GM21737 (cell line): ENCODE measurements around the gene WWOX.

ENCODE experiments used
- ATAC-seq: cut with Tn5 transposase; IDR thresholded peaks from one replicate; pipeline ENCODE4 v1.9.1; 2021; ENCODE audit warnings: mild to moderate bottlenecking, moderate library complexity; ENCODE audit not compliant: unreplicated experiment

Gene WWOX

DNA sequence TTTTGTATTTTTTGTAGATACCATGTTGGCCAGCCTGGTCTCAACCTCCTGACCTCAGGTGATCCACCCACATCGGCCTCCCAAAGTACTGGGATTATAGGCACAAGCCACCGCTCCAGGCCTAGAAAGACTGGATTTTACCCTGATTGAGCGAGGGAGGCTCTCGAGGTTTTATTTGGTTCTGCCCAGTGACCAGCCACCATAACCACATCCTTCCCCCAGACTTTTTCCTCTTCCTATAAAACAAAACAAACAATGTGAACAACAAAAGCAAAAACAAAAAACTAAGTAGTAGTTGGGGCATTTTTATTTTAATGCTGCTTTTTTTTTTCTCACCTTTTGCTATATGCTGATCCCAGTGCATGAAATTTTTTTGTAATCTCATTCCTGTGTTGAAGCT is 991.5 kb downstream of the WWOX start:
- ATAC-seq, result no peak

DNA sequence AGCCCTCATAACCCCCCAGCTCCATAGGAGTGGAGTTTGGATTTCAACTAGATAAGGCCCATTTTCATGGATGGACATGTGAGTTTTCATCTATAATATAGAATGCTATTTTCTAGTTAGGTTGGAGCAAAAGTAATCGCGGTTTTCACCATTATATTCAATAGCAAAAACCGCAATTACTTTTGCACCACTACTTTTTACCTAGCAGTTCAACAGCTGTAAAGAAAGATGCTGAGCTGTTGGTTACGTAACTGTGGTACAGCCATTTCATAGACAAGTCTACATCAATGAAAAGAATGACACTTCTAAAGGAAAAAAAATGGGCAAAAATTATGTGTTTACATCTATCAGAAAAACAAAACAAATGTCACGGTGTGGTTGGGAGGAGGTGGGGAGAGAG is 993.4 kb downstream of the WWOX start:
- no peak for ATAC-seq

DNA sequence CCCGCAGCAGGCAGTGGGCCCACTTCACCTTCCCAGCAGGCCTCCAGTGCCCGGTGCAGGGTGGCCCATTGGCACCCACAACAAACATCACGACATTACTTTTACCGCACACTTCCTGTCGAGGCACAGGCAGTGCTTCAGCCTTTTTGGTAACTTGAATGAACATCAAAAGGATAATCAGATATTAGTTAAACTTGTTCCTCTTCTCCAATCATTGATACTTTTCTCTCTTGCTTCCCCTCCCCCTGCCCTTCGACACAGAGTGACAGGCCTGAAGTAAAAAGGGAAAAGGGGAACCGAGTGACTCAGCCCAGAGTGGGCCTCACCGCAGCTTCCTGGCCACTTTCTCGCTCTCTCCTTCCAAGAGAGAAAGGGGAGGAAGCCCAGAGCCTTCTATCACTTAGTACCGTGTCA is 994.1 kb downstream of the WWOX start:
- no peak for ATAC-seq

DNA sequence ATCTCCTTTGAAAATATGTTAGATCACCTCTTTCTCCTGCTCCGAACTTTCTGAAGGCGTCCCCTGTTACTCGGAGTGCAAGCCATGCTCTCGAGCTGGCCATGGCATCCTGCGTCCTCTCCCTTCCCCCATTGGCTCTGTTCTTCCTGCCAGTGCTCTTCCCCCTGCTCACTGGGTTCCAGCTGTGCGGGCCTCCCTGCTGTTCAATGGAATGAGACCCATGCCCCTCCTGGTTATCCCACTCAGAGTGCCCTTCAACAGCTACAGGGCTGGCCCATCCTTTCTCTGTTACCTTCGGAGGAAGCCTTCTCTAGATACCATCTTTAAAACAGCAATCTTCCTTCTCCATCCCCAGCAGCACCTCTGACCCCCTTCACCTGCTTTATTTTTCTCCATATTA is 996.8 kb downstream of the WWOX start:
- ATAC-seq, result no peak

DNA sequence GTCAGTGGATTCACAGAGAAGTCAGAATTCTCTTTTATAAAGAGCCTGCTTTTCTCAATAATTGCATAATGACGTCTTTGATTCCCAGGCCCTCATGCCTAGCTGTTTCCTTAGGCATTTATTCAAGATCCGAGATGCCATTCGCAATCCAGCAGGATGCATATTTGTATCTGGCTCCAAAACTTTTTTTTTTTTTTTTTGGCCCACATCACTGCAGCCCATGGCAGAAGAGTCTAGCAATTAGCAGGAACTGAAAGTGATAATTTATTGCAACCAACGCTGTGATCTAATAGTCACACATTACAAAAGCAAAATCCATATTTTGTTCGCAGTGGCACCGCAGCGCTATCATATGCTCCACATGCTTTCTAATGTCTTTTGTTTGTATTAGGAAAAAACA is 997.7 kb downstream of the WWOX start:
- ATAC-seq, result no peak

DNA sequence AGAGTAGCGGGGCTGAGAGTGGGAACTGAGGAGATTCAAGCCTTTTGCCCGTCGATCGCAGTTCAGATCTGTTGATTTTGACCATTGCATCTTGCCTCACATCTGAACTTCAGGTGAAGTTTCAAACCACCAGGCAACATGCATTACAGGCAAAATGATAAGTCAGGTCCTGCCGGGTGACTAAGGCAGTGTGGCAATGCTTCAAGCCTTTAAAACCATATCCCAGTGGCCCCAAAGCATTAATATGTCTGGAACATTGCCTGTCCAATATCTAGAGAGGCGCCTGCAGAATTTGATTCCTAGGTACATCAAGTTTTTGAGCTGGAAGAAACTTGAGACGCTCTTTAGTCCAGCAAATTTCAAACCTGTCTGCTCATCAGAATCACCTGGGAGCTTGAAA is 998.3 kb downstream of the WWOX start:
- ATAC-seq, result no peak

DNA sequence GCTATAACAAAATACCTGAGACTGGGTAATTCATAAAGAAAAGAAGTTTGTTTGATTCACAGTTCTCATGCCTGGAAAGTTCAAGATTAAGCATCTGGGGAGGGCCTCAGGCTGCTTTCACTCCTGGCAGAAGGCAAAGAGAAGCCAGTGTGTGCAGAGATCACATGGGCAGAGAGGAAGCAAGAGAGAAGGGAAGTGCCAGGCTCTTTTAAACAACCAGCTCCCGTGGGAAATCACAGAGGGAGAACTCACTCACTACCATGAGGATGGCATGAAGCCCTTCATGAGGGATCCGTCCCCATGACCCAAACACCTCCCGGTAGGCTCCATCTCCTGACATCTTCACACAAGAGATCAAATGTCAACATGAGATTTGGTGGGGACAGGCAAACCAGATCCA is 999.5 kb downstream of the WWOX start:
- no peak for ATAC-seq

DNA sequence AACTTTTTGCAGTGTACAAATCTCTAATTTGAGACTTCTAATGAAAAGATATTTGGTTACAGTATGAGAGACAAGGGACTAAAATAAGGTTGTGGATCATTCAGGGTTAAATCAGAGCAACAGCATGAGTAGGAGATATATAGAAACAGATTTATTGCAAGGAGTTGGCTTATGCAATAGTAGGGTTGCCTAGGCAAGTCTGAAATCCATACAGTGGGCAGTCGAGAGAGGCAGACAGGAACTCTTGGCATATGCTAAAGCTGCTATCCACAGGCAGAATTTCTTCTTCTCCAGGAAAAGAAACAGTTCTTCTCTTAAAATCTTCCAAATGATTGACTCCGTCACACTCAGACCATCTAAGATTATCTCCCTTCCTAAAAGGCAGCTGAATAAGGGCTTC is 1000.3 kb downstream of the WWOX start:
- no peak for ATAC-seq

DNA sequence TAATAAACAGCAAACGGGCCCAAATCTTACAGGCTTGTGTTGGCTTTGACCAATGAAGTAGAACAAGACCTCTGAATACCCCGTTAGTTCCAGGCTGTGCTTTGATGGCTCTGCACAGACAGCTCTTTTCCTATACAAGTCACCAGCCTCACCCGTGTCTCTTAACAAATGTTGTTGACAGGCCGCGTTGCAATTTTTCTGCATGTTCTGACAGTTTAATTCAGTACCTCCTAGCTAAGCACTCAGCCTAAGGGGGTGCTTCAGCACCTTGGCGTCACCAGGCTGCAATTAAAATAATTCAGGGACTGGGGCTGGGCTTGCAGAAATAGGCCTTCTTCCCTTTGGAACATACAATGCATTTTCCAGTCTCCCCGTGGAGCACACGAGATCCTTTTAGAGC is 1001.0 kb downstream of the WWOX start:
- no peak for ATAC-seq

DNA sequence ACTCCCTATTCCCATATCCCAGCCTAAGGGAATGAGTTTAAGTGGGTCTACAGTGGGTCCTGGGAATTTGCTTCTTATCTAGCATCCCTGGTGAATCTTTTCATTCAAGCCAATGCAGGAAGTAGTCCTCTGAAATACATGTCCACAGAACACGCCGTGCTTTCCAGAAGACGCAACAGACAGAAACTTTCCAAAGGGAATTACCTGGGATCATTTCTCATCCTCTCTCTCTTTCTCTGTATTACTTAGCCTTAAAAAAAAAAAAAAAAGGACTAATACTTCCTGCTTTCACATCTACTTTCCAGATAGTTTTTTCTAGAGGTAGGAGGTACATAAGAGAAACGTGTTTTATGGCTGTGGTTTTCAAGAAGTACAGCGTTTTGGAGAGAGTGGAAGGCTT is 1002.0 kb downstream of the WWOX start:
- no peak for ATAC-seq

DNA sequence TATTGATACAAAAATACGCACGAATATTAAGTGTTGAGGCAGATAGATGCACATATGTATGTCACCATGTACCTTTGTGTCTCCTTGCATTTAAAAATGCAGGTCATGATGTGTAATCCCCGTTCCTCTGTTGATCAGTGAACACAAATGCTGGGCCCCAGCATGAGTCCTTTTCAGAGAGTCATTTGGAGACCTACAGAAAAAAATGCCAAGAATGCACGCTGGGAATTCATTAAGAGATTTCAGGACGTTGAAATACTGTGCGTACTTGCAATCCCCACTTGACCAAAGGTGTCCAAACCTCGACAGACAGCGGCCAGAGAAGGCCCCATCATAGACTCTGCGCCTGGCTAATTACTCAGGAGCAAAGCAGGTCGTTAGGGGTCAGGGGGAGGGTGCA is 1005.1 kb downstream of the WWOX start:
- ATAC-seq, result no peak

DNA sequence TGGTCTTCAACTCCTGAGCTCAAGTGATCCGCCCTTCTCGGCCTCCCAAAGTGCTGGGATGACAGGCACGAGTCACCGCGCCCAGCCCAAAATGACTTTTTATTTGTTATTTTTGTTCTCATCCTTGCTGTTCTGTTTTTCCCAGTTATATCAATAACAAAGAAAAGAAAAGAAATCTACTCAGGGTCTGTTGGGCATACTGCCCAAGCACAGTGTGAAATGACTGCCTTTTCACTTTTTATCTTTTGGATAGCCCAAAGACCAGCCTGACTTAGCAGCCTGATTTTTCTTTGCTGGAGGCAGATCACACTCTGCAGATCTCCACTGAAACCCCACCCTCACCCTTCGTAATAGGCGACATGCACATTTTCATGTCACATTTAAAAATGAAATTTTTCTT is 1007.8 kb downstream of the WWOX start:
- ATAC-seq, result no peak

DNA sequence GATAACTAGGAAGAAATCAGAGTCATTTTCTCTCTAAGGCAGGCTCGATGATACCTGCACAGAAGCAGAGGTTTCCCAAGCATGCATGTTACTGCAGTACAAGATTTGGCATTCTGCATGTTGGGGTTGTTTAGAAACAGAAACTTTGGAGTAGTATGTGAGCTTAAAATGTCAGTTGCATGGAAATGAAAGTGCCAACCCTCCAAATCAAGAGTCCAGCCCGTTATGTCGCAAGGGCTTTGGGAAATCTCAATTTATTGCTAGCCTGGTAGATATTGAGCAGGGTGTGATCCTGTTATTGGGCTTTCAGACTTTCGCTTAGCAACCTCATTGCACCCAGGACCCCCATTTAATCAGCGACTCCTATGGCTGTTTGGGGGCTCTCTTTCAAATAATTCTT is 1010.3 kb downstream of the WWOX start:
- no peak for ATAC-seq

DNA sequence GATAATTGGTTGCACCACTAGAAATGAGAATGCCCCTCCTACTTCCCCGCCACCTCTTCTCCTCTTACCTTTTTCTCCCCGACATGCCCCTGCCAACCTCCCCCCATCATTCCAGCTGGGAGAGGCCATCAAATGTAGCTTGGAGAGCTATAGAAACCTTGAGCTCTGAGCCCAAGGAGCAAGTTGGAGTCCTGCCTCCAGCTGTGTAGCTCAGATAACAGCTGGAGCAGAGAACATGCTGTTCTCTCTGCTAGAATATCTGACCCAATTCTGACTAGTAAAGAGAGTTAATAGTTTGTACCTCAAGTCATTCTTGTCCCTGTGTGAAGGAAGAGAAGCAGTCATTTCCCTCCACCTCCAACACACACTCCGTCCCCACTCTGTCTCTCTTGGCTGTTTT is 1010.8 kb downstream of the WWOX start:
- no peak for ATAC-seq

DNA sequence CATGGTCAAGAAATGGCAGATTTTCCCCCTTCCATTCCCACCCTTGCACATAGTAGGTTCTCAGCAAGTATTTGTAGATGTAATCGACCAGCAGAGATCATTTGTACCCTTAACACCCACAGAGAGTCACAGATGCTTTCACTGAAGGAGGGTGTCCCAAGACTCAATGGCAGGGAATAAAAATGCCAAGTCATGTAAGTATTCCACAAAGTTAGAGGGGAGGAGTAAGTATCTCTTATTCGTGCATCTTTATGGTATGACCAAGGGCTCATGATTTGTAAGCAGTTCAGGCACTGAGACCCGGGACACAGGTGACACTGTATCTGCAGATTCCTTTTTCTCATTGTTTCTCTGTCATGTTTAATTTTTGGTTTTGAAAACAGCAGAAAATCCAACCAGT is 1011.5 kb downstream of the WWOX start:
- no peak for ATAC-seq

DNA sequence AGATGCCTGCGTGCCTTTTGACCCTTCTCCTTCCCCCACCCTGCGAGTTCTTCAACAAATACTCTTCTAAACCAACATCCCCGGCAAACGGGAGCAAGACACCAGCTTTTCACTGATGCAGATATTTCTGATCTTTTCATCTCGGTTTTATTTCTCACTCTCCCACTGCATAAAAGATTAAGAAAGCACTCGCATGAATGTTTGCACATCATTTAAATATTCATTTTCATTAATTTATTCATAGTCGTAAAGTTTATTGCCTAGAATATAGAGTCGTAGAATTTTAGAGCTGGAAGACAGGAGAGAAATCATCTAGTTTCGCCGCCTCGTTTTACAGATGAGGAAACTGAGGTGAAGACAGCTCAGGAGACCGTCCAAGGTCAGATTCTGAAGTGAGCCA is 1013.0 kb downstream of the WWOX start:
- ATAC-seq, result no peak

DNA sequence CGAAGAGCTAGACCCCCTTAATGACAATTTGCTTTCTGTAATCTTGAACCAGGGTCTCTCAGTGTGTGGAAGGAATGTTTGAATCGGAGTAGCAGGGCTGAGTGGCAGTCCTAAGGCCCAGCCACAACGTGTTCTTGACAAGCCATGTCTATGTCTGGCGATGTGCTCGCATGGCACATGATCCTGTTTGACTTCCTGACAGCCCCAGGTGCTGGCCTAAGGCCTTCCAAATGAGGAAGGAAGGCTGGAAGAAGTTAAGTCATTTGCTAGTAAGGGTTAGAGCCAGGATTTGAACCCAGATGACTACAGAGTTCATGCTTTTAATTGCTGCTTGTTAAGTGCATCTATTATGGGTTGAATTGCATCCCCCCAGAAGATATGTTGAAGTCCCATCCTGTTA is 1014.4 kb downstream of the WWOX start:
- no peak for ATAC-seq

DNA sequence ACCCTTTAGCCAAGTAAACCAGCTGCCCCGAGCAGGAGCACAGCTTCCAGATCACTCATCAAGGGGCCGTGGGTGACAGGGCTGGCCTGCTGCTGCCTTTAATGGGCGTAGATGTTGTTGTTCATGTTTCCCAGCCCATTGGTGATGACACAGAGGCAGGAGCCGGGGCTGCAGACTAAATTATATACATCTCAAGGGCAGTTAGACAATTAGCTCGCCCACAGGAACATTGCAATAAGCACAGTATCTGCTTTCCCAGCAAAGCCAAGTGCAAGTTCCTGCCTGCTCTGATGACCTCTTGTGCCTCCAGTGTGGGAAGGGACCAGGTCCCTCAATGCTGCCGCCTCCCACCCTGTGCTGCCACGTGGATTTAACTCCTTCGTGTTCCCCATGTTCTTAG is 1015.3 kb downstream of the WWOX start:
- no peak for ATAC-seq

DNA sequence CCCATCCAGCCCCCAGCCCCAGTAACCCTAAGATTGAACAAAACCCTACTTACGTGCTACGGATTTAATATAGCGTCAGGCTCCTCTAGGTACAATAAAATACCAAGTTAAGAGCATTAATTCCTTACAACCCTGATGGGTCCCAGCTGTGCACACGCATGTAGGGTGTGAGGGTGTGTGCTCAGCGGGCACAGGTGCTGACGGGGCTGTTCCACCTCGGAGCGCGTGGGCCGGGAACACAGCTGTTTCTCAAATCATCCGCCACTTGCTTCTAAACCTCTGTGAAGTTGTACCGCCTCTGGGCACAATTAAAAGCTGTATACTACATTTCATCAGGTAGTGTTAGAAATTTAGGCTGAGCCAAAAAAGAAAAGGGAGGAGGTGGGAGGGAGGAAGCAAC is 1022.5 kb downstream of the WWOX start:
- ATAC-seq, result no peak

DNA sequence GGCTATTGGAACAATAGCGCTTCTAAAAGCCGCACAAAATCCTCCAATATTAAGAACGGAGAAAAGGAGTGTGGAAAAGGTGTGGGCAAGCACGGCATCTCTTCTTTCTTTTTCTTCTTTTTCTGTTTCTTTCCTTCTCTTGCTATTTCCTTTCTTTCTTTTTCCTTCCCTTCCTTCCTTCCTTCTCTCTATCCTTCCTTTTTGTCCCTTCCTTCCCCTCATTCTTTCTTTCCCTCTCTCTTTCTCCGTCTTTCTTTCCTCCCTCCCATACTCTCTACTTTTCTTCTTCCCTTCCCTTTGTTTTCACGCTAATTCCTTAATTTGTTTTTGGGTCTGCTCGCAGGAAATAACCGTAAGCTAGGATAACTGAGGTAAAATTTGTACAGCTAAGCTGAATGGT is 1022.9 kb downstream of the WWOX start:
- ATAC-seq, result no peak

DNA sequence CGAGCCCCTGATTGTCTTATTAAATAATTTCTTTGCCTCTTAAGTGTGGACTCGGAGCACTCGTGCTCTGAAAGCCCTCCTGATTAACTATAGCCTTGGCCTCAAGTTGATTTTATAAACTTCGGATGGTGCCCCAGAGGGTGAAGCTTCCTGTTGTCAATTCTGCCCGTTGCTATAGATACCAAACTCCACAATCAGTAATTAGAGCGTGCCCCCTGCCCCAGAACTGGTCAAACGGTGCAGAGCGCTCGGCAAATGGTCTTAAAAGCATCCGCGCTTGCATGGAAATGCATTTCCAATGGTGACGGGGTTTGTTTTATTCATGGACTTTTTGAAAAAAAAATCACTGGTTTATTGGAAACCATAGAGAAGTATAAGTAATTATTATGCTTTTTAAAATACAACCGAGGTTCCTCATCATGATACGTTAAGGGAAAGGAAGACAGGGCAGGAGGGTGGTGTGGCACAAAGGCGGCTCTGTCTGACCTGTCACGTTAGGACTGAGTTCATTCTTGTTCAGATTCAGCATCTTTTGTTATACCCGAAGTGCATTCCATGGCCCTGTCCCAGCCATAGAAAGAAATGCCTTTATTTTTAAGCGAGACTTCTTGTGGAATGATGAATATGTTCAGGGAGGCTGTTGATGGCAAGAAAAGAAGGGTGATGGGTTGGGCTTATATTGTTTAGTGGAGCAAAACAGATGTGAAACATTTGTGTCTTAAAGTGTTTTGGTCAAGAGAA is 1024.7 kb downstream of the WWOX start:
- ATAC-seq, result no peak

DNA sequence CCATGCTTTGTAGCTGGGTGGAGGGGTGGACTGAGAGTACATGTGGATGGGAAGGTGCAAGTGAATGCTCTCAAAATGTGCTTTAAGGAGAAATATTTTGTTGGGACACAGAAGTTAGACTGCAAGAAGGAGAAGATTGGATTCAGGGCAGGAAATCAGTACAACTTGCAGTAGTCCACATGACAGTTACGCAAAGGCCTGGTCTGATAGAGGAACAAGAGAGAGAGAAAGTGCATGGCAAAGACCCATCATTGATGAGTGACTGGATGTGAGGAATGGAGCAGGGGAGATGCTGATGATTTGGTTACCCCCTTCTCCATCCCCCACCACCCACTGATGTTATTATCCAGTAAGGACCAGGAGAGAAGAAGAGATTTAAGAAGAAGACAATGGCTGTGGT is 1028.3 kb downstream of the WWOX start:
- no peak for ATAC-seq

DNA sequence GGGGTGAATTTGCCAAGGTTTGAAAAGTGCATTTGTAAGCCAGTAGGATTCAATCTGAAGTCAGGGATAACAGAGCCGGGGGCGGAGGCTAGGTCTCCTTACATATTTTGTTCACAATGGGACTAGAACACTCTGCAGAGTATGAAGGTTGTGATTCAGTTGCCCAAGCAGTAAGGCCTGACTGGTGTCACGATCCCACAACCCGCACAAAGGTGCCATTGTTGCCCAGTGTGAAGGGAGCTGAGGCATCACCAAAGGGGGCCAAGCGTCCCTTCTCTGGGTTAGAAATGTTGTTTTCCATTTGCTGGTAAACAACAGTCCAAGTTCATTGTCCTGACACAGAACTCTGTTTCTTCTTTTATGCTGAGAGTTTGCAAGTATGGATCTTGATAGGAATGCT is 1029.3 kb downstream of the WWOX start:
- no peak for ATAC-seq
